ENCODE data around the gene RBM15.

RBM15 gene

DNA sequence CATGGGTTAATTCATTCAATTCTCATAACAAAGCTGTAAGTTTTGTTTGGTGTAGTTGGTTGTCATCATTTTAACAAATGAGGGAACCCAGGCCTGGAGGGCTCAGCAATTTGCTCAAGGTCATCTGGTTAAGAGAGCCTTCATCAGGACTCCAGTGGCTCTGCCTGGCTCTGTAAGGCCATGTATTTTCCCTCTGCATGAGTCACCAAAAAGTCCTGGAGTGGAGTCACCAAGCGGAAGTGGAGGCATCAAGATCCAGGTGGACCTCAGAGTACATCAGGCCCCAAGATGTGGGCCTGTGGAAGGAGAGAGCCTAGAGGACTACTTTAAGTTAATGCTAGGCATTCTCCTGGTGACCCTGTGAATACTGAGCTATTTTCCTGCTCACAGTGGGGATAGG lies 30.0 kb upstream of the RBM15 start:
- DNase-seq (ENCODE audit: low spot score): no peak
- no peak overlapping the region for H3K4me2 ChIP-seq (ENCODE audit: insufficient read depth, low read length, poor library complexity, severe bottlenecking)
- no peak overlapping the region for H3K27ac ChIP-seq (replicated peaks; ENCODE audit: low read length)

DNA sequence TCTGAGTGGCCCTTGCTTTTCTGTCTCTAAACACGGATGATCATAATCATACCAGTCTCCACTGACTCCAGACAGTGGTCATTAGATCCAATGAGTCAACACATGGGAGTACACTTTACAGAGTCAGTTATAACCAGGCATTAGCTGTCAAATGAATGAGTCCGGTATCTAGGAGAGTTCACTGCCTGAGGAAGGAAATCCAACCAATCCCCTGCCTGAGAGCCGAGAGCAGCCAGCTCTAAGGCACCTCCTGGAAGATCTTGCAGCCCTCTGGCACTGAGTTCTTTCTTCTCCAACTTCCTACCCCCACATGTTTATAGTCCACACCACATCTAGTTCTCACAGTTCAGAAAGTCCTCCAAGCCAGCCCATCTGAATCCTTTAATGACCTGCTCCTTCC lies 29.4 kb upstream of the RBM15 start:
- H2BK12ac ChIP-seq (ENCODE audit: low read length): no peak overlapping the region
- peaks cover 0 to 24% (median 0%) of the 10 kb centered on the region in 3 experiments for H3K27me3 ChIP-seq (ENCODE audit: control insufficient read depth in 3 of 3, insufficient read depth in 3 of 3, low read depth in 1 of 3, low read length in 3 of 3)
- H3K36me3 ChIP-seq (replicated peaks in 1 of 2; ENCODE audit: control insufficient read depth in 2 of 2, insufficient read depth in 2 of 2, low read length in 2 of 2): no peaks in the 10 kb centered on the region
- H4K8ac ChIP-seq (ENCODE audit: low read depth, low read length): no peak overlapping the region
- no peak overlapping the region for H2AFZ ChIP-seq (ENCODE audit: low read length)
- peaks cover 0 to 6% of the 10 kb centered on the region in 2 donors for H3K4me1 ChIP-seq (ENCODE audit: control insufficient read depth in 2 of 2, insufficient read depth in 1 of 2, low read depth in 1 of 2, low read length in 2 of 2)
- DNase-seq (ENCODE audit: low spot score): no peak
- H2BK120ac ChIP-seq (ENCODE audit: low read depth, low read length): no peak overlapping the region
- H2BK15ac ChIP-seq (ENCODE audit: low read length): no peak overlapping the region
- no peak overlapping the region for H3K14ac ChIP-seq (ENCODE audit: low read length)
- H2BK5ac ChIP-seq (ENCODE audit: low read length): no peak overlapping the region
- no peaks in the 10 kb centered on the region for H3K9me3 ChIP-seq (replicated peaks in 1 of 2; ENCODE audit: control insufficient read depth in 2 of 2, insufficient read depth in 1 of 2, low read depth in 1 of 2, low read length in 2 of 2)
- WGBS, 2 donors (ENCODE audit: extremely low coverage in 2 of 2, insufficient read length in 2 of 2, insufficient replicate concordance in 1 of 2): no CpG with 5 or more reads among the region's 3 CpGs
- H3K23ac ChIP-seq (ENCODE audit: low read depth, low read length, poor library complexity): no peak overlapping the region
- H3K4ac ChIP-seq (ENCODE audit: low read length): no peak overlapping the region
- H3K18ac ChIP-seq (ENCODE audit: low read length): no peak overlapping the region
- no peak overlapping the region for H2AK5ac ChIP-seq (ENCODE audit: low read depth, low read length)
- no peak overlapping the region for H3K9ac ChIP-seq (ENCODE audit: low read depth, low read length, poor library complexity)
- no peaks in the 10 kb centered on the region for H3K79me1 ChIP-seq (ENCODE audit: low read depth, low read length)
- H3K4me3 ChIP-seq (ENCODE audit: low read length in 2 of 2): no peak overlapping the region
- H3K27ac ChIP-seq (replicated peaks; ENCODE audit: low read length): no peak overlapping the region
- no peak overlapping the region for H4K91ac ChIP-seq (ENCODE audit: low read depth, low read length, poor library complexity)
- H3K4me2 ChIP-seq (ENCODE audit: insufficient read depth, low read length, poor library complexity, severe bottlenecking): no peak overlapping the region

More for the DNA sequence above, 30.0 kb upstream of the RBM15 start:
- Histone ChIP-seq H2BK15ac (ENCODE audit: low read length) (no peak overlapping the region), H3K9me3 (replicated peaks in 1 of 2; ENCODE audit: control insufficient read depth in 2 of 2, insufficient read depth in 1 of 2, low read depth in 1 of 2, low read length in 2 of 2) (no peaks in the 10 kb centered on the region), H3K79me1 (ENCODE audit: low read depth, low read length) (no peaks in the 10 kb centered on the region), H3K23ac (ENCODE audit: low read depth, low read length, poor library complexity) (no peak overlapping the region), H3K4me1 (ENCODE audit: control insufficient read depth in 2 of 2, insufficient read depth in 1 of 2, low read depth in 1 of 2, low read length in 2 of 2) (peaks cover 0 to 6% of the 10 kb centered on the region in 2 donors), H4K8ac (ENCODE audit: low read depth, low read length) (no peak overlapping the region), H3K18ac (ENCODE audit: low read length) (no peak overlapping the region), H3K4ac (ENCODE audit: low read length) (no peak overlapping the region), H4K91ac (ENCODE audit: low read depth, low read length, poor library complexity) (no peak overlapping the region), H3K27me3 (ENCODE audit: control insufficient read depth in 3 of 3, insufficient read depth in 3 of 3, low read depth in 1 of 3, low read length in 3 of 3) (peaks cover 0 to 24% (median 0%) of the 10 kb centered on the region in 3 experiments), H3K9ac (ENCODE audit: low read depth, low read length, poor library complexity) (no peak overlapping the region), H2AK5ac (ENCODE audit: low read depth, low read length) (no peak overlapping the region), H3K4me3 (ENCODE audit: low read length in 2 of 2) (no peak overlapping the region), H2BK5ac (ENCODE audit: low read length) (no peak overlapping the region), H2BK120ac (ENCODE audit: low read depth, low read length) (no peak overlapping the region), H2AFZ (ENCODE audit: low read length) (no peak overlapping the region), H3K14ac (ENCODE audit: low read length) (no peak overlapping the region), H3K36me3 (replicated peaks in 1 of 2; ENCODE audit: control insufficient read depth in 2 of 2, insufficient read depth in 2 of 2, low read length in 2 of 2) (no peaks in the 10 kb centered on the region), H2BK12ac (ENCODE audit: low read length) (no peak overlapping the region)
- WGBS, 2 donors (ENCODE audit: extremely low coverage in 2 of 2, insufficient read length in 2 of 2, insufficient replicate concordance in 1 of 2): no CpG with 5 or more reads among the region's 1 CpG

DNA sequence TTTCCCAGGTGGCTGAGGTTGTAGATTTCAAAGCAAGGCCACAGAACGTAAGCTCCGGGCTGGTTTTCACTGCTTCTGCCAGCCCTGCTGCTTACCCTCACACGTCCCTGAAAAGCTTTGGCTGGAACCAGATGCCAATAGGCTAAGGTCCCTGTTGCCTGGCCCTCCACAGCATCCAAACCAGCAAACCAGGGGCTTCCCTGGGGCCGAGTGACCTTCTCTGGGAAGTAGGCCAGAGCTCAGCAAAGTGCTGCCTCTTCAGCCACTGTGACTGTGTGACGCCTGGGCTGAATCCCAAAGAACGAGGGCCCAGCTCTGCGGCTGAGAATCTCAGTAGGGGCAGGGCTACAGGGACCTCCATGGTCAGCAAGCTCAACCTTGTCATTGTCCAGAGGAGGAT lies 28.9 kb upstream of the RBM15 start:
- Histone ChIP-seq H2BK120ac (ENCODE audit: low read depth, low read length) (no peak overlapping the region), H2BK12ac (ENCODE audit: low read length) (no peak overlapping the region), H3K23ac (ENCODE audit: low read depth, low read length, poor library complexity) (no peak overlapping the region), H3K18ac (ENCODE audit: low read length) (no peak overlapping the region), H2BK15ac (ENCODE audit: low read length) (no peak overlapping the region), H3K4me1 (ENCODE audit: control insufficient read depth in 2 of 2, insufficient read depth in 1 of 2, low read depth in 1 of 2, low read length in 2 of 2) (peaks cover 0 to 6% of the 10 kb centered on the region in 2 donors), H2AFZ (ENCODE audit: low read length) (no peak overlapping the region), H3K27me3 (ENCODE audit: control insufficient read depth in 3 of 3, insufficient read depth in 3 of 3, low read depth in 1 of 3, low read length in 3 of 3) (peaks cover 0 to 24% (median 0%) of the 10 kb centered on the region in 3 experiments), H4K91ac (ENCODE audit: low read depth, low read length, poor library complexity) (no peak overlapping the region), H3K14ac (ENCODE audit: low read length) (no peak overlapping the region), H4K8ac (ENCODE audit: low read depth, low read length) (no peak overlapping the region), H3K4ac (ENCODE audit: low read length) (no peak overlapping the region), H3K4me3 (ENCODE audit: low read length in 2 of 2) (no peak overlapping the region), H3K27ac (replicated peaks; ENCODE audit: low read length) (no peak overlapping the region), H3K4me2 (ENCODE audit: insufficient read depth, low read length, poor library complexity, severe bottlenecking) (no peak overlapping the region), H2BK5ac (ENCODE audit: low read length) (no peak overlapping the region), H3K9me3 (replicated peaks in 1 of 2; ENCODE audit: control insufficient read depth in 2 of 2, insufficient read depth in 1 of 2, low read depth in 1 of 2, low read length in 2 of 2) (no peaks in the 10 kb centered on the region), H2AK5ac (ENCODE audit: low read depth, low read length) (peak overlapping the region; percentile 12), H3K79me1 (ENCODE audit: low read depth, low read length) (no peaks in the 10 kb centered on the region), H3K9ac (ENCODE audit: low read depth, low read length, poor library complexity) (no peak overlapping the region), H3K36me3 (replicated peaks in 1 of 2; ENCODE audit: control insufficient read depth in 2 of 2, insufficient read depth in 2 of 2, low read length in 2 of 2) (no peaks in the 10 kb centered on the region)
- DNase-seq (ENCODE audit: low spot score): no peak
- WGBS, 2 donors (ENCODE audit: extremely low coverage in 2 of 2, insufficient read length in 2 of 2, insufficient replicate concordance in 1 of 2): no CpG with 5 or more reads among the region's 7 CpGs

DNA sequence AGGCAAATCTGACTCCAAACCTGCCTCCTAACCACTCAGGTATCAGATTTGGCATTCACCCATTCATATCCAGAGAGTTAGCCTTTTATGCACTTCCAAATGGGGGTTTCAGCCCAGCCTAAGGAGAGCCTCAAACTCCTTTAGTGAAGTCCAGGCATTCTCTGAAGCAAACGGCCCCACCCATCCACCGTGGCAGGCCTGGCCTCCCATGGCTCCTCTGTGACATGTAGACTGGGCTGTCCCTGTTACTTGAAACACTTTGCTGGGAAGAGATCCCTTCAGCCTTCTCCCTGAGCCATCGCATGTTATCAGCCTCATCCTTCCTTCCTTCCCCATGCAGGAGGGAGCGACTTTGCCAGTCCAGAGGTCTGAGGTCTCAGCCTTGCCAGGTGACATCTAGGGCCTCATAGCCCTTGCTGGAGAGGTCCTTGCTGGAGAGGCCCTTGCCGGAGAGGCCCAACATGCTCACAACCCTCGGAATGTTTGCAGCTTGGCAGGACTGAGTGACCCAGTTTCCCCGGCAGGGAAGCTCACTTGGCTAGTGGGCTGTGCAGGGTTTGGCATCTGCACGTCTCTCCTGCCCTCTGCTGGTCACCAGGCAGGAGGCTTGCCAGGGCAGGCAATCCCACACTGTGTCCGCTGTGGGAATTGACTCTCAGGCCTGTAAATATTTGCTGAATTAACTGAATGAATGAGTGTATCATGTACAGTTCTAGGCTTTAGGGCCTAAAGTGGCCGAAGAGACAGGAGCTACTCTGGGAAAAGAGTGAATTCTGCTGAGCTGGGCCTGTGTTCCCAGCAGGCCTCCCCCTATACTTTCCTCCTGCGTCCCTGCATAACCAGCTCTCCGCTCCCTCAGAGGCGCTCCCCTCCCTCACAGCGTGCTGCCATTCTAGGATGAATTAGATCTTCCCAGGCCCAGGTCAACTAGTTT lies 26.7 kb upstream of the RBM15 start:
- H3K27ac ChIP-seq (replicated peaks; ENCODE audit: low read length): no peak overlapping the region
- H3K4me3 ChIP-seq (ENCODE audit: low read length in 2 of 2): no peak overlapping the region
- H3K18ac ChIP-seq (ENCODE audit: low read length): peak overlapping the region; percentile 55
- H4K91ac ChIP-seq (ENCODE audit: low read depth, low read length, poor library complexity): no peak overlapping the region
- peaks cover 0 to 6% of the 10 kb centered on the region in 2 donors for H3K4me1 ChIP-seq (ENCODE audit: control insufficient read depth in 2 of 2, insufficient read depth in 1 of 2, low read depth in 1 of 2, low read length in 2 of 2)
- peaks cover 0 to 19% (median 0%) of the 10 kb centered on the region in 3 experiments for H3K27me3 ChIP-seq (ENCODE audit: control insufficient read depth in 3 of 3, insufficient read depth in 3 of 3, low read depth in 1 of 3, low read length in 3 of 3)
- H3K79me1 ChIP-seq (ENCODE audit: low read depth, low read length): no peaks in the 10 kb centered on the region
- peak overlapping the region; percentile 24 for H3K9ac ChIP-seq (ENCODE audit: low read depth, low read length, poor library complexity)
- no peak overlapping the region for H4K8ac ChIP-seq (ENCODE audit: low read depth, low read length)
- WGBS, 2 donors (ENCODE audit: extremely low coverage in 2 of 2, insufficient read length in 2 of 2, insufficient replicate concordance in 1 of 2): no CpG with 5 or more reads among the region's 14 CpGs
- no peaks in the 10 kb centered on the region for H3K9me3 ChIP-seq (replicated peaks in 1 of 2; ENCODE audit: control insufficient read depth in 2 of 2, insufficient read depth in 1 of 2, low read depth in 1 of 2, low read length in 2 of 2)
- DNase-seq (ENCODE audit: low spot score): peak; percentile 71
- H2BK12ac ChIP-seq (ENCODE audit: low read length): no peak overlapping the region
- peak overlapping the region; percentile 43 for H2BK120ac ChIP-seq (ENCODE audit: low read depth, low read length)
- H3K36me3 ChIP-seq (replicated peaks in 1 of 2; ENCODE audit: control insufficient read depth in 2 of 2, insufficient read depth in 2 of 2, low read length in 2 of 2): no peaks in the 10 kb centered on the region
- peak overlapping the region; percentile 25 for H3K14ac ChIP-seq (ENCODE audit: low read length)
- H3K4ac ChIP-seq (ENCODE audit: low read length): no peak overlapping the region
- no peak overlapping the region for H2BK5ac ChIP-seq (ENCODE audit: low read length)
- H3K23ac ChIP-seq (ENCODE audit: low read depth, low read length, poor library complexity): peak overlapping the region; percentile 4
- peak overlapping the region; percentile 11 for H2AK5ac ChIP-seq (ENCODE audit: low read depth, low read length)
- no peak overlapping the region for H2BK15ac ChIP-seq (ENCODE audit: low read length)
- no peak overlapping the region for H3K4me2 ChIP-seq (ENCODE audit: insufficient read depth, low read length, poor library complexity, severe bottlenecking)
- H2AFZ ChIP-seq (ENCODE audit: low read length): peak overlapping the region; percentile 70
